Lower leg skin (tissue), 3 donors: ENCODE measurements around the gene CALML5.

Experiments used
- CTCF ChIP-seq, 3 donors: fragments of 450-650 bp; IDR thresholded peaks; one replicate each; pipeline ENCODE4 v1.5.1; 2016; ENCODE audit warnings: antibody characterized with exemption in 3 of 3, mild to moderate bottlenecking in 3 of 3, moderate library complexity in 2 of 3
- POLR2A ChIP-seq, 2 donors: fragments of 450-650 bp; IDR thresholded peaks; one replicate each; pipeline ENCODE4 v1.6.1; 2016 to 2017; ENCODE audit warnings: antibody characterized with exemption in 2 of 2, mild to moderate bottlenecking in 1 of 2, moderate library complexity in 1 of 2

GRCh38 chr10:5506751-5507648 is 7.6 kb upstream of the CALML5 start:
- TF ChIP-seq CTCF (IDR thresholded peaks at IDR 0.05), result no peak
- TF ChIP-seq POLR2A (IDR thresholded peaks at IDR 0.05), result no peak
